Liver (tissue), 9 donors: ENCODE measurements around the gene RAB28. TPM values are rescaled to one million over a fixed set of nuclear protein-coding genes. Genes with fewer than 3 reads are reported as not detected.

Source experiments
- DNase-seq: peaks from one replicate; pipeline ENCODE4 v3.0.0-alpha.2; 2017; ENCODE audit warnings: low spot score
- H3K27ac ChIP-seq, 2 donors: one replicate each; pipeline ENCODE4 v1.7.0; 2013; ENCODE audit warnings: inconsistent platforms in 2 of 2, low read length in 2 of 2, control low read depth in 1 of 2, low read depth in 1 of 2, mild to moderate bottlenecking in 1 of 2
- H3K27me3 ChIP-seq, 4 donors: one replicate each; pipeline versions ENCODE4 v1.6.1 to v1.7.0; 2013; ENCODE audit warnings: low read length in 3 of 4, inconsistent platforms in 1 of 4, mild to moderate bottlenecking in 1 of 4, moderate library complexity in 1 of 4; ENCODE audit not compliant: control insufficient read depth in 4 of 4, insufficient read depth in 4 of 4
- H3K36me3 ChIP-seq, 4 donors: one replicate each; pipeline versions ENCODE4 v1.6.1 to v1.7.0; 2013; ENCODE audit warnings: low read length in 3 of 4, mild to moderate bottlenecking in 3 of 4, low read depth in 1 of 4, moderate library complexity in 1 of 4; ENCODE audit not compliant: control insufficient read depth in 4 of 4, insufficient read depth in 3 of 4
- H3K4me1 ChIP-seq, 4 donors: one replicate each; pipeline versions ENCODE4 v1.6.1 to v1.7.0; 2013; ENCODE audit warnings: low read length in 3 of 4, mild to moderate bottlenecking in 3 of 4, moderate library complexity in 1 of 4; ENCODE audit not compliant: control insufficient read depth in 4 of 4, insufficient read depth in 4 of 4
- H3K4me3 ChIP-seq, 3 donors: one replicate each; pipeline versions ENCODE4 v1.6.1 to v1.7.0; 2013; ENCODE audit warnings: low read length in 3 of 3, control low read depth in 1 of 3, low read depth in 1 of 3, mild to moderate bottlenecking in 1 of 3
- H3K9ac ChIP-seq, 2 donors: one replicate each; pipeline ENCODE4 v1.7.0; 2013; ENCODE audit warnings: low read length in 2 of 2, mild to moderate bottlenecking in 2 of 2, moderate library complexity in 2 of 2, control low read depth in 1 of 2, low read depth in 1 of 2
- H3K9me3 ChIP-seq, 4 donors: one replicate each; pipeline versions ENCODE4 v1.6.1 to v1.7.0; 2013; ENCODE audit warnings: low read length in 3 of 4; ENCODE audit not compliant: control insufficient read depth in 4 of 4
- ATF3 ChIP-seq: IDR thresholded peaks from 2 replicates; pipeline ENCODE4 v1.6.1; 2016; ENCODE audit warnings: antibody characterized with exemption
- CTCF ChIP-seq: fragments of 150-350 bp; IDR thresholded peaks from 2 replicates; pipeline ENCODE4 v1.5.1; 2017; ENCODE audit warnings: improper control_type of control experiment, low read depth, low read length; ENCODE audit not compliant: missing input control
- EGR1 ChIP-seq, 2 donors: IDR thresholded peaks; 2 replicates each; pipeline ENCODE4 v1.6.1; 2016 to 2018; ENCODE audit warnings: antibody characterized with exemption in 2 of 2, low read depth in 2 of 2
- FOXA1 ChIP-seq: IDR thresholded peaks from 2 replicates; pipeline ENCODE4 v1.6.1; 2016; ENCODE audit warnings: antibody characterized with exemption
- FOXA2 ChIP-seq: IDR thresholded peaks from 2 replicates; pipeline ENCODE4 v1.6.1; 2016; ENCODE audit warnings: antibody characterized with exemption
- GABPA ChIP-seq, 2 donors: IDR thresholded peaks in 1 of 2; conservative IDR thresholded peaks in 1 of 2; 2 replicates each; pipeline ENCODE4 v1.6.1; 2016; ENCODE audit warnings: antibody characterized with exemption in 2 of 2, mild to moderate bottlenecking in 1 of 2, moderate library complexity in 1 of 2
- HNF4A ChIP-seq, 2 donors: conservative IDR thresholded peaks; 2 replicates each; pipeline ENCODE4 v1.6.1; 2016; ENCODE audit warnings: antibody characterized with exemption in 2 of 2, mild to moderate bottlenecking in 2 of 2
- HNF4G ChIP-seq: IDR thresholded peaks from 2 replicates; pipeline ENCODE4 v1.6.1; 2016; ENCODE audit warnings: antibody characterized with exemption
- JUND ChIP-seq, 2 donors: IDR thresholded peaks; 2 replicates each; pipeline ENCODE4 v1.6.1; 2016; ENCODE audit warnings: antibody characterized with exemption in 2 of 2
- NR2F2 ChIP-seq: IDR thresholded peaks from 2 replicates; pipeline ENCODE4 v1.6.1; 2016; ENCODE audit warnings: antibody characterized with exemption
- RAD21 ChIP-seq, 2 donors: IDR thresholded peaks; 2 replicates each; pipeline ENCODE4 v1.6.1; 2016; ENCODE audit warnings: antibody characterized with exemption in 2 of 2, mild to moderate bottlenecking in 2 of 2
- REST ChIP-seq: IDR thresholded peaks from 2 replicates; pipeline ENCODE4 v1.6.1; 2016; ENCODE audit warnings: antibody characterized with exemption, mild to moderate bottlenecking
- RXRA ChIP-seq, 2 donors: IDR thresholded peaks; 2 replicates each; pipeline ENCODE4 v1.6.1; 2017 to 2018; ENCODE audit warnings: antibody characterized with exemption in 2 of 2, mild to moderate bottlenecking in 1 of 2
- SP1 ChIP-seq: IDR thresholded peaks from 2 replicates; pipeline ENCODE4 v1.6.1; 2018; ENCODE audit warnings: antibody characterized with exemption, mild to moderate bottlenecking
- TAF1 ChIP-seq: conservative IDR thresholded peaks from 2 replicates; pipeline ENCODE4 v1.6.1; 2016; ENCODE audit warnings: antibody characterized with exemption, mild to moderate bottlenecking
- YY1 ChIP-seq: IDR thresholded peaks from 2 replicates; pipeline ENCODE4 v1.6.1; 2016; ENCODE audit warnings: antibody characterized with exemption, mild to moderate bottlenecking
- ZBTB33 ChIP-seq: IDR thresholded peaks from 2 replicates; pipeline ENCODE4 v1.6.1; 2016; ENCODE audit warnings: antibody characterized with exemption
- WGBS: extraction: QIAGEN DNeasy Blood & Tissue Kit; methylation state at CpG from one replicate; pipeline ENCODE4 v1.1.7; 2013; 5-methylcytosine and 5-hydroxymethylcytosine counted together
- polyA plus RNA-seq, 2 donors: library from polyadenylated mRNA; stranded (reverse) in 1 of 2; unstranded in 1 of 2; fragments of 200-250 nt in 1 of 2; fragments of >200 nt in 1 of 2; fragmentation: Nextera tagmentation in 1 of 2; extraction: Ambion mirVana in 1 of 2; gene quantifications; one replicate each; pipeline versions ENCODE4 v1.2.1 to v1.2.3, GENCODE V29; 2013 to 2015
- total RNA-seq, 2 donors: library from RNA; depleted of rRNA; stranded (reverse); fragments of >200 nt; gene quantifications; one replicate each; pipeline ENCODE4 v1.2.3, GENCODE V29; 2014
- TF ChIP-seq, protein P1 (sequence below): IDR thresholded peaks from 2 replicates; pipeline ENCODE4 v1.6.1; 2016; ENCODE audit warnings: antibody characterized with exemption
- donor health status: healthy.
- donor health status: healthy.
- donor health status: healthy.
- donor health status: healthy.
- donor health status: healthy.

The RAB28 gene
- total and polyA plus RNA-seq, 4 donors, result 3.9 to 7.7 (median 6.8) TPM

- no peaks in the 10 kb centered on the region for H3K9me3 ChIP-seq
- no peak overlapping the region for H3K9ac ChIP-seq
- DNase-seq, result no peak
- 97% methylated on average over 3 of the region's 3 CpGs for WGBS
- no peaks in the 10 kb centered on the region for H3K27me3 ChIP-seq
- H3K4me1 ChIP-seq, result no peaks in the 10 kb centered on the region
- no peak overlapping the region for H3K27ac ChIP-seq
- H3K4me3 ChIP-seq, result no peak overlapping the region
- no peaks in the 10 kb centered on the region for H3K36me3 ChIP-seq
- no peak for TF ChIP-seq EGR1 (IDR thresholded peaks at IDR 0.05; ENCODE audit: low read depth in 2 of 2)
- TF ChIP-seq, protein P1, sequence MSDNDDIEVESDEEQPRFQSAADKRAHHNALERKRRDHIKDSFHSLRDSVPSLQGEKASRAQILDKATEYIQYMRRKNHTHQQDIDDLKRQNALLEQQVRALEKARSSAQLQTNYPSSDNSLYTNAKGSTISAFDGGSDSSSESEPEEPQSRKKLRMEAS, result no peak
- no peak for TF ChIP-seq HNF4G
- TF ChIP-seq JUND (IDR thresholded peaks at IDR 0.05), result no peak
- no peak for TF ChIP-seq FOXA2
- no peak for TF ChIP-seq REST
- no peak for TF ChIP-seq HNF4A (conservative IDR thresholded peaks at IDR 0.05)
- no peak for TF ChIP-seq ZBTB33
- TF ChIP-seq CTCF, result no peak
- no peak for TF ChIP-seq YY1
- no peak for TF ChIP-seq RXRA (IDR thresholded peaks at IDR 0.05)
- TF ChIP-seq NR2F2, result no peak
- no peak for TF ChIP-seq FOXA1
- TF ChIP-seq GABPA (IDR thresholded peaks at IDR 0.05 in 1 of 2, conservative IDR thresholded peaks at IDR 0.05 in 1 of 2), result no peak
- no peak for TF ChIP-seq SP1
- TF ChIP-seq ATF3, result no peak
- TF ChIP-seq RAD21 (IDR thresholded peaks at IDR 0.05), result no peak
- no peak for TF ChIP-seq TAF1
These were observed 154.2 kb downstream of the RAB28 start for GRCh38 chr4:13329963-13330362.
